Middle frontal gyrus (tissue), 1 donor: ENCODE results near the gene HGD.
"Not testable (repeated sequence)": the region's sequence is repeated elsewhere in the genome, so short reads cannot be mapped to it uniquely, and the experiment has no call there.

Source experiments
- DNase-seq: peaks from one replicate; pipeline ENCODE4 v3.0.0-alpha.2; 2015; ENCODE audit warnings: low spot score; ENCODE audit errors: extremely low spot score

HGD gene

GRCh38 chr3:120680193-120680894, 1.7 kb downstream of the HGD start:
- DNase-seq, result no peak

DNA sequence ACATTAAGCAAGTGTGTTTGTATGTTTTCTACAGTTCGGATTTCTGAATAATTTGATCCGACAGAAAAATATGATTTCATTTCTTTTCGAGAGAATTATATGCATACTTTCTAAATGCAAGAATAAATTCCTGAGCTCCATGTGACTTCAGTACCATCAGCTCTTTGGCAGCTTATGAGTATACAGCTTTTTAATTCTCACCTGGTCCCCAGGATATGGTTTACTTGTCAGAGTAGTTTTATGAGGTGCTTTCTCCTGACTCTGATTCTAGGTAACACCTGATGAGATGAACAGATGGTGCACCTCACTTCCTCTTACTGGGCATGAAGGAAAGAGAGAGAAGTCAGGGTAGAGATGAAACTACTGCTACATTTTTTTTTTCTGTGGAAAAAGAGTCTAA, 3.1 kb downstream of the HGD start:
- no peak for DNase-seq

DNA sequence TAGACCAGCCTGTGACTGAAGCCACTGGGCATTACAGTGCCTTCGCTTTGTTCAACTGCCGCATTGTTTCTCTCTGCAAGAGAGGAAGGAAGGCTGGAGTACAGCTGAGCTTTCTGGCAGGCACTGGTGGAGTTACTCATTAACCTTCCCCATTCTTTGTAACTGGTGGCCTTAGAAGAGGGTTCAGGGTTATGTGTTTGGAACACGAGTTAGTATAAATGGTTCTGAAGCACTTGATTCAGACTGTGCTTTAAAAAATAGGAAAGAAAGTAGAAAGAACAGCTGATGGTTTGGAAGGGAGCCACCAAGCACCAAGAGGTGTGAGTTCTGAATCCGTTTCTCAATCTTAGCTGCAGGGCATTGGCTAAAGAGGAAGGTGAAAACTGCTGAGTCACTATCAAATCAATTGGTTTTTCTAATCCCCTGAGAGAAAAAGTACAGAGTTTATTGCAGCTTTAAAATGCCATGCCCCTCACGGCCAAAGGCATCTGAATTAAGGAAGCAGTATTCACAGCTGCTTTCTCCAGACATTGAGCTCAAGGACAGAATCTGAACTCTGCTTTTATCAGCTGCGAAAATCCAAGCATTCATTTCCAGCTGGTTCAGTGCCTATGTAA, 3.6 kb downstream of the HGD start:
- DNase-seq, result peak; percentile 46

DNA sequence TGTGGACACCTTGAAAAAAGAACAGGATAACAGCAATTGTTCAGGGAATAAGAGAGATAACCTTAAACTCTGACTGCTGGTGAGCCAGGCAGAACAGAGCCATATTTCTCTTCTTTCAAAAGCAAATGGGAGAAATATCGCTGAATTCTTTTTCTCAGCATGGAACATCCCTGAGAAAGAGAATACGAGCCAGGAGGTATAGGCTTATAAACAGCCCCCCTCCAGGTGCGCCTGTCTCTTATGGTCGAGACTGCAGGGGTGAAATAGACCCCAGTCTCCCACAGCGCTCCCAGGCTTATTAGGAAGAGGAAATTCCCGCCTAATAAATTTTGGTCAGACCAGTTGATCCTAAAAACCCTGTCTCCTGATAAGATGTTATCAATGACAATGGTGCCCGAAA, 4.8 kb downstream of the HGD start:
- DNase-seq, result not testable (repeated sequence)

GRCh38 chr3:120673116-120673515, 8.9 kb downstream of the HGD start:
- DNase-seq, result no peak

DNA sequence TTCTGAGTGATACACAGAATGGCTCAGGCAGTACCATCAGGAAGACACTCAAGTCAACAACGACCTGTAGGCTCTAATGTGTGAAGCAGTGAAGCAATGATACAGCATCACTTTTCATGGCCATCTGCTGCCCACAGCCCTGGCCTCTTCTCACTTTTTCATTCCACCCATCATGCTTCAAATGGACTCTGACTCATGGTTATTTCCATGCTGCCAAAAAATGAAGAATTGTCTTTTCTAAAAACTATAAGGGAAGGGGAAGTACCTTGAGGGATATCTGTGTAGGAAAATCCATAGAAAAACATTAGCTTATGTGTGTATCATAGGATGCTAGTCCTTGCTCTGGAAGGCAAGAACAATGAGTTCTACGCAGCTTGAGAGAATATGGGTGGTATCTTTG, 11.5 kb downstream of the HGD start:
- DNase-seq, result no peak

DNA sequence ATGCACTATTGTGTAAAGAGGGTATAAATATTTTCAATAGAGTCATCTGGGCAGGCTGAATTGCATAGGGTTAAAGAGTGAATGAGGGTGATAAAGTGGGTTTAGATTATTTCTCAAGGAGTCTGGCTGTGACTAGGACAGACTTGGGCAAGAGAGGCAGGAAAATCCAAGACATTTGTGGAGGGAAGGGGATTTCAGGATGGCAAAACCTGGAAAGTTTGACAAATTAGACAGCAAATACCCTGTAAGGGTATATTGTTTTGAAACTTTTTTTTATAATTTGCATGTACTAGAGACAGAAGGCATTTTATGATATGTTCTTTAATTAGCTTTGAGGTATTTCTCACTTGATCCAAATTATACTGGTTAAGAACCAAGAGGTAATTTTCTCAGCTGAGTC, 17.1 kb downstream of the HGD start:
- no peak for DNase-seq

GRCh38 chr3:120661945-120662344, 20.1 kb downstream of the HGD start:
- no peak for DNase-seq

DNA sequence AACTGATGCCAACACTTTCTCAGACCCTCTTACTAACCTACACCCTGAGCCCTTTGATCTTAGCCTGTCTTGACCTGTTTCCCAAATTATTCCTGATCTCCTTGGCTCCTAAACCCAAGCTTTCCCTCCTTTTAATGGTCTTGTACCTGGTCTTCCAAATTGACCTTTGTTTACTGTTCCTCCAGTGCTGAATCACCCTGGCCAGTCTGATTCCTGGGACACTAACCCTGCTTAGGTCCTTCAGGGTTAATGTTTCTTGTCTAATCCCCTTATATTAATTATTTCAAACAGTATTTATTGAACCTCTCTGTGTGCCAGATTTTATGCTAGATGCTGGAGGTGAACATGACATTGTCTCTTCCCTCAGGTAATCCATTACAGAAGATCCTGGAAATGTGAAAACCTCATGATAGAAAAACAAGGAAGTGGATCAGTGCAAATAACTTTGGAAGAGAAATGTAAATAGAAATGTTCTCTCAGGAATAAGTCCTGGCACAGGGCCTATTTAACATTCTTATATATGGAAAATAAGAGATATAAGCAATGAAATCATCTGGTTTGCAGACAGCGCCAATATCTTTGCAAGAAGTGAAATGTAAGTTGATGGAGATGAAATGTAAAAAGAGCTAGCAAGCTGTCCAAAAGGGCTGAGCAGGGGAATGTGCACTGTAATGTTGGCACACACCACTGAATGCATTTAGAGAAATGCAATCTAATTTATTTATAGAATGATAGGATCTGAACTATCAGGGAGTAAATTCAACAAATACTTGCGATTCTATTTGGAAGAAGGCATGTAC, 20.7 kb downstream of the HGD start:
- no peak for DNase-seq

DNA sequence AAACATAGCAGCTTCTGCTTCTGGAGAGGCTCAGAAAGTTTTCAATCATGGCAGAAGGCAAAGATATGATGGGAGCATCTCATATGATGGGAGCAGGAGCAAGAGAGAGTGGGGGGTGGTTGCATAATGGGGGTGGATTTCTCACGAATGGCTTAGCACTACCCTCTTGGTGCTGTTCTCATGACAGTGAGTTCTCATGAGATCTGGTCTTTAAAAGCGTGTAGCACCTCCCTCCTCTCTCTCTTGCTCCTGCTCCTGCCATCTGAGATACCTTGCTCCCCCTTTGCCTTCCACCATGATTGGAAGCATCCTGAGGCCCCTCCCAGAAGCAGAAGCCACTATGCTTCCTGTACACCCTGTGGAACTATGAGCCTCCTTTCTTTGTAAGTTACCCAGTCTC, 22.2 kb downstream of the HGD start:
- DNase-seq, result no peak

DNA sequence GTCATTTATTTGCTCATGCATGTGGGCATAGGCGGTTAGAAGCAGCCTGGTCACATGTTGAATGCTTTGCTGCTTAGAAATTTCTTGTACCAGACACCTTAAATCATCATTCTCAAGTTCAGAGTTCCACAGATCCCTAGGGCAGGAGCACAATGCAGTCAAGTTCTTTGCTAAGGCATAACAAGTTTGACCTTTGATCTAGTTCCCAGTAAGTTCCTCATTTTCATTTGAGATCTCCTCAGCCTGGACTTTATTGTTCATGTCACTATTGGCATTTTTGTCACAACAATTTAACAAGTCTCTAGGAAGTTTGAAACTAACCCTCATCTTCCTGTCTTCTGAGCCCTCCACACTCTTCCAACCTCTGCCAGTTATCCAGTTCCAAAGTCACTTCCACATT, 22.8 kb downstream of the HGD start:
- no peak for DNase-seq

DNA sequence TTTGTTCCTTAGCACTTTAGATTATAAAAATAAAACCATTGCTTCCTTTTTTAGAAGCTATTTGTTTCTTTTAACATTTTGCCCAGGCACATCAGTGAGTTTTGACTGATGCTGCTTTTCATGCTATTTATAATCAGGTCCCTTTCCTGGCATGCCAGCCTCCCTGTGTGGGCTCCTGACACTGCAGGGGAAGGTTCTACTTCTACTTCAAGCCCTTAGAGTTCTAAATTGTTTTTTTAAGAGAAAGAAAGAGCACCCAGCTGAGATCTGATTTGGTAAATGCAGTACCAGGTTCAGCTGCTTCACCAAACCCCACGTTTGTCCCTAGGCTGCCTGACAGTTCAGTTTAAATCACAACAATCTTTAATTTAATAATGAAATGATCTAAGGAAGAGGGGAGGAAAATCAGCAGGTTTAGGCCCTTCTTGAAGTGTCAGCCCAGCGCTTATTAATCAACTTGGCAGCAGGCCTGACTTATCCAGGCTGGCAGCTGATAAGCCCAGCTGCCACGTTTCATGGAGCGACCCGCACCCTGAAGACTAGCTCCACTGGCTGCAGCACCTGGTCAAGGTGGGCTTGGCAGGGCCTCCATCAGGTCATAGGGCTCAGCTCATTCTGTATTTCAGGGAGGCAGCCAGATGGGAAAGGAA, 29.0 kb downstream of the HGD start:
- DNase-seq, result no peak

GRCh38 chr3:120652281-120652680, 29.8 kb downstream of the HGD start:
- DNase-seq, result no peak

DNA sequence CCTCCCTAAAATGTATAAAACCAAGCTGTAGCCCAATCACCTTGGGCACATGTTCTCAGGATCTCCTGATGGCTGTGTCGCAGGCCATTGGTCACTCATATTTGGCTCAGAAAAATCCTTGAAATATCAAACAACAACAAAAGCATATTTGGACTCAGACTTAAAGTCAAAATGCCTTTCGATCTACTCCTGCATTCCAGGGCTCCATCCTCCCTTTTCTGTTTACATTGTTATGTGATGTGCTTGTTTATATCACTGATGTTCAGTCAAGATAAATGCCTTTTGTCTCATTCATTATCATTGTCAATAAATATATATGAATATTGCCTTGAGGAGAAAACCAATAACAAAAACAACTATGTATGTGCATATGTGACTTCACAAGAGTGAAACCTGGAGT, 31.7 kb downstream of the HGD start:
- no peak for DNase-seq

- DNase-seq, result no peak
These were observed 32.2 kb downstream of the HGD start for GRCh38 chr3:120649830-120650233.

- DNase-seq, result no peak
These were observed 33.7 kb downstream of the HGD start for GRCh38 chr3:120648290-120648689.

- DNase-seq, result peak; percentile 70
These were observed 35.1 kb downstream of the HGD start for GRCh38 chr3:120646771-120647432.

GRCh38 chr3:120645083-120645845, 36.8 kb downstream of the HGD start:
- DNase-seq, result peak; percentile 50

DNA sequence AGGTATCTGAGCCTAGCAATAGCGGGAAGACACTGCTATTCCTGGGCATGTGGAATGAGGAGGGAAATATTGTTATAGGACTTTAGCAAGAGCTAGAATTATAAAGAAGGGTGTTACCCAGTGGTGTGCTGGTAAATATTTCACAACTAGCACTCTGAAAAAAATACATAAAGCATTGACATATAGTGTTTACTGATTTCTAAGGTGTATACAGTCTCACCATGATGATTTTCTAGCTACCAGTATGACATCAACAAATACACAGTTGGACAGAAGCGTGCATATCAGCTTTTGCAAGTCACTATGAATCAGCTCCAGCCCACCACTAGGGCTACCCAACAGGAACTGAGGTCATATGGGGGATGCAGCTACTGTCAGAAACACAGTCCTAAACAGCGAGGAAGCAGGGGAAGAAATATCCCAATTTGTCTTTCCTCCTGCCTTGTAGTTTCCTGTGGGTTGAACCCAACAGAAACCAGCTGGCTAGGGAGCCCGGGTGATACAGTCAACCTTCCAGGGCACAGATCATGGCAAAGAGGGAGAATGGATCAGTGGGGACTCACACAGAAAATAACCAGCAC, 39.6 kb downstream of the HGD start:
- DNase-seq, result no peak

GRCh38 chr3:120641696-120642246, 40.3 kb downstream of the HGD start:
- DNase-seq, result no peak
